ENCODE data around the gene C14orf132. TPM values are rescaled to one million over a fixed set of nuclear protein-coding genes. Genes with fewer than 3 reads are reported as not detected.

The C14orf132 gene
- total RNA-seq, 4 donors from 2014 or later: 28.3 to 78.3 (median 59.2) TPM

GRCh38 chr14:96030108-96030760 is 8.9 kb upstream of the C14orf132 start:
- no peaks in the 10 kb centered on the region for H3K36me3 ChIP-seq
- H3K27me3 ChIP-seq: no peaks in the 10 kb centered on the region
- WGBS: 80% methylated on average over 11 of the region's 11 CpGs

GRCh38 chr14:96031691-96032090 is 7.5 kb upstream of the C14orf132 start:
- intact Hi-C loops (cut with DNase I): no loop called here
- DNase-seq (ENCODE audit: extremely low spot score): no peak
- Histone ChIP-seq H3K4me3 (no peak overlapping the region), H3K27me3 (no peaks in the 10 kb centered on the region), H3K9me3 (no peaks in the 10 kb centered on the region), H3K4me1 (peaks cover 0 to 26% (median 15%) of the 10 kb centered on the region in 4 donors), H3K27ac (replicated peaks in 1 of 4) (no peak overlapping the region), H3K36me3 (no peaks in the 10 kb centered on the region)
- TF ChIP-seq POLR2A (IDR thresholded peaks at IDR 0.05; ENCODE audit: low read depth): no peak
- TF ChIP-seq POLR2AphosphoS5 (IDR thresholded peaks at IDR 0.05): no peak
- no peak for TF ChIP-seq EP300 (IDR thresholded peaks at IDR 0.05)
- TF ChIP-seq CTCF (IDR thresholded peaks at IDR 0.05): no peak
- 93% methylated on average over 1 of the region's 1 CpG for WGBS

More at GRCh38 chr14:96030108-96030760, 8.9 kb upstream of the C14orf132 start:
- Histone ChIP-seq H3K4me1 (peaks cover 0 to 26% (median 15%) of the 10 kb centered on the region in 4 donors), H3K4me3 (no peak overlapping the region), H3K27ac (replicated peaks in 1 of 4) (peak overlapping the region in 2 of 4 donors; percentile 62 to 69), H3K9me3 (no peaks in the 10 kb centered on the region)
- TF ChIP-seq CTCF (IDR thresholded peaks at IDR 0.05): no peak
- TF ChIP-seq EP300 (IDR thresholded peaks at IDR 0.05): no peak
- TF ChIP-seq POLR2AphosphoS5 (IDR thresholded peaks at IDR 0.05): peak; percentile 58 to 65
- no peak for TF ChIP-seq POLR2A (IDR thresholded peaks at IDR 0.05; ENCODE audit: low read depth)
- DNase-seq (ENCODE audit: extremely low spot score): no peak
- intact Hi-C loops (cut with DNase I): no loop called here

- H3K4me1 ChIP-seq: peaks cover 9 to 32% (median 28%) of the 10 kb centered on the region in 4 donors
- no peaks in the 10 kb centered on the region for H3K27me3 ChIP-seq
- 31% methylated on average over 2 of the region's 2 CpGs for WGBS
- H3K4me3 ChIP-seq: no peak overlapping the region
- DNase-seq (ENCODE audit: extremely low spot score): no peak
- H3K36me3 ChIP-seq: no peaks in the 10 kb centered on the region
- intact Hi-C loops (cut with DNase I): no loop called here
- peak overlapping the region in 1 of 4 donors; percentile 31 for H3K27ac ChIP-seq (replicated peaks in 1 of 4)
- no peaks in the 10 kb centered on the region for H3K9me3 ChIP-seq
- TF ChIP-seq CTCF (IDR thresholded peaks at IDR 0.05): no peak
Observed at GRCh38 chr14:96035456-96035855, 3.7 kb upstream of the C14orf132 start.

GRCh38 chr14:96037891-96038557 is 1.1 kb upstream of the C14orf132 start:
- Histone ChIP-seq H3K27ac (replicated peaks in 1 of 4) (peak overlapping the region; percentile 90 to 93 (median 90)), H3K4me3 (peak overlapping the region in 3 of 4 donors; percentile 70 to 90 (median 85)), H3K9me3 (no peaks in the 10 kb centered on the region), H3K4me1 (peaks cover 9 to 50% (median 48%) of the 10 kb centered on the region in 4 donors), H3K27me3 (no peaks in the 10 kb centered on the region), H3K36me3 (no peaks in the 10 kb centered on the region)
- no peak for DNase-seq (ENCODE audit: extremely low spot score)
- no peak for TF ChIP-seq EP300 (IDR thresholded peaks at IDR 0.05)
- TF ChIP-seq POLR2AphosphoS5 (IDR thresholded peaks at IDR 0.05): peak in 1 of 2 donors; percentile 50
- intact Hi-C loops (cut with DNase I): no loop called here
- 39% methylated on average over 6 of the region's 7 CpGs for WGBS

GRCh38 chr14:96038558-96038919 is 623 bp upstream of the C14orf132 start:
- Histone ChIP-seq H3K4me3 (peak overlapping the region; percentile 70 to 90 (median 83)), H3K27me3 (no peaks in the 10 kb centered on the region), H3K36me3 (no peaks in the 10 kb centered on the region), H3K4me1 (peaks cover 9 to 55% (median 48%) of the 10 kb centered on the region in 4 donors), H3K9me3 (no peaks in the 10 kb centered on the region), H3K27ac (replicated peaks in 1 of 4) (peak overlapping the region; percentile 90 to 93 (median 90))
- intact Hi-C loops (cut with DNase I): no loop called here
- TF ChIP-seq POLR2A (IDR thresholded peaks at IDR 0.05; ENCODE audit: low read depth) (no peak), POLR2AphosphoS5 (IDR thresholded peaks at IDR 0.05) (no peak), EP300 (IDR thresholded peaks at IDR 0.05) (no peak), CTCF (IDR thresholded peaks at IDR 0.05) (no peak)
- no peak for DNase-seq (ENCODE audit: extremely low spot score)
- WGBS: 41% methylated on average over 10 of the region's 10 CpGs

Measured in esophagus muscularis mucosa (tissue), 4 donors.